IPS DF 4.7 (cell line): ENCODE results near the gene CCDC186.
A peak's percentile ranks its signal among the peaks of the same experiment; 100 is the strongest.

Experiments used
- DNase-seq: peaks from one replicate; pipeline ENCODE4 v3.0.0-alpha.2; 2013; ENCODE audit warnings: low spot score; ENCODE audit errors: extremely low read depth

The CCDC186 gene

GRCh38 chr10:114173921-114174694 is at the start of gene CCDC186:
Gene CCDC186 (minus strand): TSS chr10:114174203. CDS start chr10:114163268, 10,935 bp downstream.
- no peak for DNase-seq

GRCh38 chr10:114223066-114223465 is 49.1 kb upstream of the CCDC186 start:
- DNase-seq, result no peak

DNA sequence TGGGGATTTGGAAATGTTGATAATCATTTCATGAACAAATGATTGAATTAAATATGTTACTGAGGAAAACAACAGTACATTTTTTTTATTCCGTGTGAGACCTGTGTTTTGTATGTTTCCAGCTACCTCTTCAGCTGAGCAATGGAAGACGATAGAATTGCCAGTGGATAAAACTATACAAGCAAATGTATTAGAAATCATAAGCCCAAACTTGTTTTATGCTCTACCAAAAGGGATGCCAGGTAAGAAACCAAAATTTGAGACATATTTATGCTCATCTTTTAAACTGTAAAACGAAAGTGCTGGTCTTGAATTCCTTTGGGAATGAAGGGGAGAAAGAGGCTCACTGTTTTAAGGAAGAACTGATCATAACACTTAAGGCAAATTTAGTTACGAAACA is 47.2 kb upstream of the CCDC186 start:
- no peak for DNase-seq

DNA sequence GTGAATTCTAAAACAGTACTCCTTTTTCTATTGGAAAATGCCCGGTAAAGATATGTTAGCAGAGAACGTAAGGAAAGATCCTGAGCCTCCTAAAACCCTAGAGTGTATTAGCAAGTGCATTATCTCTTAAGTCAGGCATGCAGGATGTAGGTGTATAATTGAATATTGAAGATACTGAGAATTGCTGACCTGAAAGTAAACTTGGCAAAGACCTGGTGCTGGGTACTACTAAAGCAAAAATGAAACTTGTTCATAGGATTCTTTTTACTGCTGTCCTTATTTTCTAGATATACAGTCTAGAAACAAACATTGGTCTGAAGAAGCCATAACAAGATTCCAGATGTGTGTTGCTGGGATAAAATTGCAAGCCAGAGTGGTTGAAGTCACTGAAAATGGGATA is 46.3 kb upstream of the CCDC186 start:
- no peak for DNase-seq

GRCh38 chr10:114215033-114215432 is 41.0 kb upstream of the CCDC186 start:
- no peak for DNase-seq

DNA sequence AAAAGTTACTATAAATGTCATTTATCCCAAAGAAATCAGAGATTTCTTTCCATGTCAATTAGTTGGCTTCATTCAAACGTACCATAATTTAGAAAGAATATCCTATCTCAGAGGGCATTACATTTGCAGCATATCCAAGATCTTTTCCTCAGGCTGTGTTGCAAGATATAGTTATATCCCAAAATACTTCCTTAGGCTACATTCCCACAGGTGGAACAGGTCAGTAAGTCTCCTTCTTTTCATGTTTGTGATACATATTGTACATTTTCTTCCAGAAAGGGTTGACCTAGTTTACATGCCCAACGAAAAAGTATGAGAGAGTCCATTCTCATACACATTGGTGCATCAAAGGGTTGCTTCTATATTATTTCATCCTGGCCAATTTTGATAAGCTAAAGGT is 38.1 kb upstream of the CCDC186 start:
- DNase-seq, result no peak

GRCh38 chr10:114208351-114208750 is 34.3 kb upstream of the CCDC186 start:
- peak; percentile 11 for DNase-seq

GRCh38 chr10:114207349-114207748 is 33.3 kb upstream of the CCDC186 start:
- no peak for DNase-seq

DNA sequence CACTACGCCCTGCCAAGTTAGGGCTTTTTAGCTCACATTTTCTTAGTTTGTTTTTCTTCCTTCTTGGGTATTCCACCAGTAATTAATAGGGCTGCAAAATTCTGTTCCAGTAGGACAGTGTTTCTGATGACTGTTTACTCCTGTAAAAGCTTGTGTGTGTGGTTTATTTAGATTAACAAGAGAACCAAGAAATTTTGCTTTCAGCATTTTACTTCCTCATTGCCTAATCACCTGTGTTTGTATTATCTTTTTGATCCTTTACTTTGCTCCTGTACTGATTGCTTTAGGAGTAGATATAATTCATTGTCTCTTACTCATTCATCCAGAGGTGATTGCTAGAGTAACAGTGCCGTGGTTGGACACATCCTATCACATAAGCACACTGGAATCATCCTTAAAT is 32.9 kb upstream of the CCDC186 start:
- no peak for DNase-seq

DNA sequence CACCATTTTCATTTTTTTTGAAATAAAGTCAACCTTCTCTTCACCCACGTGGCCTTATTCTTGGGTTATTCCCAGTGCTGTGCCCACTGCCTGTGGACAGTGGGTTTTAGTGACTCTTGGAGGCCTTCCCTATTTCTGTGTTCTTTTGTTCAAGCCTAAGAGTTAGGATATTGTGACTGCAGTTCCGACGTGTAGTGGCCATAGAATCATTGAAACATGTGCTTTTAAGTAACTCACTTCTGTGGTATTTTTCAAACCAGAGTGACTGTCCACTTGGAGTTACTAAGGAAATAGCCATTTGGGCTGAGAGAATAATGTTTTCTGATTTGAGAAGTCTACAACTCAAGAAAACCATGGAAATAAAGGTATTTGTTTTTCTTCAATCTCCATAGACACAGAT is 28.8 kb upstream of the CCDC186 start:
- no peak for DNase-seq

DNA sequence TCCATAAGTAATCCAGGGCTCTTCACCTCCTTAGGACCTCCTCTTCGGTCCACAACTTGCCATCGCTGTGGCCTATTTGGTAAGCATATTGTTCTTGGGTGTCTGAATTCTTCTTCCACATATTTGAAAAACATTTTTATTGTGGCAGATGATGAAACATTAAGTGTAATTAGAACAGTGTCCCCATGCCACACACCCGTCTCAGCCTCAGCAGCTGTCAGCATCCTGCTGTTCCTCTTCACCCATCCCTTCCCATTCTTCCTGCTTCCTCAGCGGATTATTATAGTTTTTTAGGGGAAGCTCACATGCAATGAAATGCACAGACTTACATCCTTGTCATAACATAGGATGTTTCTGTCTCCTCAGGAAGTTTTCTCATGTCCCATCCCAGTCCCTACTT is 25.2 kb upstream of the CCDC186 start:
- DNase-seq, result no peak

DNA sequence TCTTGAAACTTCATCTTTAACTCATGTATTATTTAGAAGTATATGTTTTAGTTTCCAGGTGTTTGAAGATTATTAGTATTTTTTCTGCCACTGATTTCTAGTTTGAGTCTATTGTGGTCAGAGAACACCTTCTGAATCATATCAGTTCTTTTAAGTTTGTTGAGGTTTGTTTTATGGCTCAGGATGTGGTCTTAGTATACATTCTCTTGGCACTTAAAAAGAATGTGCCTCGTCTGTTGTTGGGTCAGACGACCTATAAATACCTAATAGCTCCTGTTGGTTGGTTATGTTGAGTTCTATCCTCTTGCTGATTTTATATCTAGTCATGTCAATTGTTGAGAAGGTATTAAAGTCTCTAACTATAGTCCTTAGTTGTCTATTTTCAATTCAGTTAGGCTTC is 21.1 kb upstream of the CCDC186 start:
- DNase-seq, result no peak

GRCh38 chr10:114189700-114190099 is 15.7 kb upstream of the CCDC186 start:
- DNase-seq, result no peak

- DNase-seq, result no peak
These were observed 14.9 kb upstream of the CCDC186 start for GRCh38 chr10:114188900-114189299.

GRCh38 chr10:114188001-114188400 is 14.0 kb upstream of the CCDC186 start:
- DNase-seq, result no peak

DNA sequence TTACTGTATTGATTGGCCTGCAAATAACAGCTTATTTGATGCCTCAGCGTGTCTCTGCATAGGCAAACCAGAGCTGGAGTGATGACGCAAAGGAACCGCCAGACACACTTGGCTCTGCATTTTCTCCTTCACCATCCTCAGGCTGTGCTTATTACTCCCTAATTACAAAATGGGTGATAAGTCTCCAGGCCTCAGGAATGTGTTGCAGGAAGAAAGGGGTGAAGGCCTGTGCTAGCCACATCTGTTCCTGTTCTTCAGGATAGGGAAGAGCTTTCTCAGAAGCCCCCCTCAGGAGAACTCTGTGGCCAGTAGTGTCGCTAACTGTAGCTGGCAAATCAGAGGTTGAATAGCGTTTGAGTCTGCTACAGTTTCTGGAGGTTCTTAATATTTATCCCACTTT is 10.3 kb upstream of the CCDC186 start:
- DNase-seq, result no peak

DNA sequence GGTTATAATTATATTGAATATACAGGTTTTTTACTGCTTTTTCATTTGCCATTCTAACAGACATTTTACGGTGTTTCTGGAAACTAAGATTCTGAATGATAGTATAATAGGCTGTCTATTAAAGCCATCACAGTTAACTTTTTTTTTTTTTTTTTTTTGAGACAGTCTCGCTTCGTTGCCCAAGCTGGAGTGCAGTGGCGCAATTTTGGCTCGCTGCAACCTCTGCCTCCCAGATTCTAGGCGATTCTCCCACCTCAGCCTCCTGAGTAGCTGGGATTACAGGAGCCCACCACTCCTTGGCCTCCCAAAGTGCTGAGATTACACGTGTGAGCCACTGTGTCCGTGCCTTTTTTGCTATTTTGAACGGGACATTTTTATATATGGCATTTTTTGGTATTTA is 9.6 kb upstream of the CCDC186 start:
- no peak for DNase-seq

DNA sequence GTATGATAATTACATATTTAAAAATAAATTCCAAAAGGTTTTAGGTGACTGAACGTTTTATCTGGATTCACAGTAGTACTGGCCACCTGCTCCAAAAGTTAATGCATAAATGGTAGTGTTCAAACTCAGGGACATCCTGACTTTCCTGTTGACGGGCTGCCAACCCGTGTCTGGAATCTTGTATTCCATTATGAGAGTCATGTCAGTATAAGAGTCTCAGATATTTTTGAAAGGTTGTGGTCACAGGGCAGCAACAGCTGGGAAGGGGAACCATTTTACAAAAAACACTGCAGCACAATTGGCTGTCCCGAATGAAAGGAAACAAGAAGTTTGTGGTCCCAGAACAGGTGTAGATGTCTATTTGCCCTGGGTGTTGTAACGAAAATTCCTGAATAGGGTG is 8.0 kb upstream of the CCDC186 start:
- no peak for DNase-seq

- no peak for DNase-seq
These were observed 6.9 kb upstream of the CCDC186 start for GRCh38 chr10:114180937-114181336.

DNA sequence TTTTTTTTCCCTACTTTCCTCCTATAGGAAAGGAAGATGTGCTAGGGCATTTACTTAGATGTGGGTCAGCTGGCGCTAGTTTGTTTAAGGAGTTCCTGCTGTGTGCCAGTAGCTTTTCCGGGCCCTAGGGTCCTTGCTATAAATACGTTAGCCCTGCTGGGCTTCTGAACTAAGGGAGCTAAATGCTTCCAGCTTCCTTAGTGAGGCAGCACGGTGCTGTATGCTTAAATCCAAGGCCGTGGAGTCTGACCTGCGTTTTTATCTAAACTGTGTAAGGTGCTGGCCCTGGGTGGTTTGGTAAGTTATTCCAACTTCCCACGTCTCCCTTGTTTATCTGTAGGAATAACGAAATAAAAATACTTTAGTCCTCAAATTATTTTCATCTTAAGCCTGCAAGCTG is 5.7 kb upstream of the CCDC186 start:
- DNase-seq, result no peak

GRCh38 chr10:114179148-114179547 is 5.1 kb upstream of the CCDC186 start, which contains the start of gene TDRD1:
Gene TDRD1 (plus strand): TSS chr10:114179353. CDS start chr10:114187832, 8,479 bp downstream.
- DNase-seq, result no peak

DNA sequence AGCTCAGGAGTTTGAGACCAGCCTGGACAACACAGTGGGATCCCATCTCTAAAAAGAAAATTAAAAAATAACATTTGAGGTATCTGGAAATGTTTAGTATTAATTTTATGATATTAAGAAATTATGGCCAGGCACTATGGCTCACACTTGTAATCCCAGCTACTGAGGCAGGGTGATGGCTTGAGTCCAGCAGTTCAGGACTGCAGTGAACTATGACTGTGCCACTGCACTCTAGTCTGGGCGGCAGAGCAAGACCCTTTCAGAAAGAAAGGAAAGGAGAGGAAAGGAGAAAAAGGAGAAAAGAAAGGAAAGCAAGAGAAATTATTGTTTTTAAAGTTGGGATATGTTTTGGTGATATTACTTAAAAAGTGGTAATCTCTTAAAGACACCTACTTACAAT is 2.5 kb upstream of the CCDC186 start:
- DNase-seq, result no peak

DNA sequence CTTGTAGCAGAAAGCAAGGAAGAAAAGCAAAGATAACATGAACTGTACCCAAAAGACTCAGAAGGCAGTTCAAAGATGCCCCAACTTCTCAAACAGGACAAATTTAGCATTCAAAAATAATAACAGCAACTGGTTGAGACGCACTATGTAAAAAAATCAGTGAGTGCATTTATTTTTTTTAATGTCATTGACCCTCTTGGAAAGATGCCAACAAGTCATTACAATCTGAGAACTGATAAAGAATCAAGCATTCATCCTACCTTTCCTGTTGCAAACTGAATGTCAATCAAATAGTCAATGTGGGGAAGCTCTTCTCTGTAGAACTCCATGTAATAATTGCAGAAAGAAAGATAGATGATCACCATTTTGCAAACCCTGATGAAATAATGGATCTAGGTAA is 1.7 kb upstream of the CCDC186 start:
- DNase-seq, result no peak
